Measurements from ENCODE around the gene ACD.

The ACD gene

GRCh38 chr16:67665598-67665997 lies 5.5 kb upstream of the ACD start:
- WGBS (ENCODE audit: extremely low coverage, insufficient coverage, insufficient read length) = no CpG with 5 or more reads among the region's 5 CpGs
- H3K27ac ChIP-seq (ENCODE audit: low read depth, low read length) = no peak overlapping the region

GRCh38 chr16:67664871-67665270 lies 4.8 kb upstream of the ACD start:
- Histone ChIP-seq H3K36me3 (ENCODE audit: control insufficient read depth in 1 of 2, insufficient read depth in 2 of 2, low read length in 2 of 2) (peaks cover 4% of the 10 kb centered on the region in 2 experiments), H3K4me3 (ENCODE audit: low read depth, low read length) (no peak overlapping the region), H3K27ac (ENCODE audit: low read depth, low read length) (no peak overlapping the region), H3K23ac (ENCODE audit: low read length) (no peak overlapping the region), H4K12ac (ENCODE audit: low read depth, low read length) (no peak overlapping the region), H3K79me2 (ENCODE audit: control insufficient read depth, insufficient read depth, low read length, poor library complexity) (peaks cover 5% of the 10 kb centered on the region), H2BK5ac (ENCODE audit: low read depth, low read length, poor library complexity) (no peak overlapping the region), H2AK5ac (ENCODE audit: low read length) (no peak overlapping the region), H3K4me2 (ENCODE audit: low read length) (no peak overlapping the region), H3K9ac (ENCODE audit: low read length) (no peak overlapping the region), H2BK120ac (ENCODE audit: insufficient read depth, low read length, poor library complexity) (no peak overlapping the region), H2AFZ (ENCODE audit: insufficient read depth, low read length, poor library complexity) (no peak overlapping the region), H3K27me3 (ENCODE audit: insufficient read depth, low read length) (no peaks in the 10 kb centered on the region), H2BK12ac (ENCODE audit: low read length) (no peak overlapping the region), H3K14ac (ENCODE audit: low read length) (no peak overlapping the region), H4K8ac (ENCODE audit: low read depth, low read length) (no peak overlapping the region), H3K4ac (ENCODE audit: low read depth, low read length) (no peak overlapping the region), H3K4me1 (ENCODE audit: control insufficient read depth in 1 of 2, insufficient read depth in 2 of 2, low read length in 2 of 2) (peaks cover 11 to 14% of the 10 kb centered on the region in 2 experiments), H3K18ac (ENCODE audit: low read length) (no peak overlapping the region), H4K91ac (ENCODE audit: low read depth, low read length) (no peak overlapping the region), H3K9me3 (ENCODE audit: insufficient read depth, low read depth, low read length) (no peaks in the 10 kb centered on the region), H3K79me1 (ENCODE audit: low read length) (peaks cover 10% of the 10 kb centered on the region)
- DNase-seq = no peak
- no CpG with 5 or more reads among the region's 7 CpGs for WGBS (ENCODE audit: extremely low coverage, insufficient coverage, insufficient read length)

More at GRCh38 chr16:67665598-67665997, 5.5 kb upstream of the ACD start:
- H3K4me2 ChIP-seq (ENCODE audit: low read length) = peak overlapping the region; percentile 78
- no peak overlapping the region for H3K18ac ChIP-seq (ENCODE audit: low read length)
- H4K91ac ChIP-seq (ENCODE audit: low read depth, low read length) = no peak overlapping the region
- H3K9me3 ChIP-seq (ENCODE audit: insufficient read depth, low read depth, low read length) = no peaks in the 10 kb centered on the region
- no peak overlapping the region for H3K4ac ChIP-seq (ENCODE audit: low read depth, low read length)
- no peak overlapping the region for H3K9ac ChIP-seq (ENCODE audit: low read length)
- no peak overlapping the region for H4K12ac ChIP-seq (ENCODE audit: low read depth, low read length)
- no peak overlapping the region for H3K4me3 ChIP-seq (ENCODE audit: low read depth, low read length)
- no peak overlapping the region for H3K23ac ChIP-seq (ENCODE audit: low read length)
- H3K4me1 ChIP-seq (ENCODE audit: control insufficient read depth in 1 of 2, insufficient read depth in 2 of 2, low read length in 2 of 2) = peaks cover 11 to 14% of the 10 kb centered on the region in 2 experiments
- no peak for DNase-seq
- H3K14ac ChIP-seq (ENCODE audit: low read length) = no peak overlapping the region
- no peak overlapping the region for H2AFZ ChIP-seq (ENCODE audit: insufficient read depth, low read length, poor library complexity)
- no peak overlapping the region for H2BK120ac ChIP-seq (ENCODE audit: insufficient read depth, low read length, poor library complexity)
- peaks cover 4% of the 10 kb centered on the region in 2 experiments for H3K36me3 ChIP-seq (ENCODE audit: control insufficient read depth in 1 of 2, insufficient read depth in 2 of 2, low read length in 2 of 2)
- no peak overlapping the region for H2BK5ac ChIP-seq (ENCODE audit: low read depth, low read length, poor library complexity)
- no peak overlapping the region for H2AK5ac ChIP-seq (ENCODE audit: low read length)
- H3K27me3 ChIP-seq (ENCODE audit: insufficient read depth, low read length) = no peaks in the 10 kb centered on the region
- H3K79me1 ChIP-seq (ENCODE audit: low read length) = peaks cover 5% of the 10 kb centered on the region
- H4K8ac ChIP-seq (ENCODE audit: low read depth, low read length) = peak overlapping the region; percentile 3
- H3K79me2 ChIP-seq (ENCODE audit: control insufficient read depth, insufficient read depth, low read length, poor library complexity) = peaks cover 3% of the 10 kb centered on the region
- H2BK12ac ChIP-seq (ENCODE audit: low read length) = no peak overlapping the region

GRCh38 chr16:67664258-67664657 lies 4.2 kb upstream of the ACD start:
- peaks cover 6% of the 10 kb centered on the region for H3K79me2 ChIP-seq (ENCODE audit: control insufficient read depth, insufficient read depth, low read length, poor library complexity)
- no peak overlapping the region for H3K4me3 ChIP-seq (ENCODE audit: low read depth, low read length)
- H3K27me3 ChIP-seq (ENCODE audit: insufficient read depth, low read length) = no peaks in the 10 kb centered on the region
- H2BK5ac ChIP-seq (ENCODE audit: low read depth, low read length, poor library complexity) = no peak overlapping the region
- no peak overlapping the region for H2BK120ac ChIP-seq (ENCODE audit: insufficient read depth, low read length, poor library complexity)
- H3K9me3 ChIP-seq (ENCODE audit: insufficient read depth, low read depth, low read length) = no peaks in the 10 kb centered on the region
- no peak overlapping the region for H3K9ac ChIP-seq (ENCODE audit: low read length)
- no peak for DNase-seq
- no CpG with 5 or more reads among the region's 4 CpGs for WGBS (ENCODE audit: extremely low coverage, insufficient coverage, insufficient read length)
- H3K36me3 ChIP-seq (ENCODE audit: control insufficient read depth in 1 of 2, insufficient read depth in 2 of 2, low read length in 2 of 2) = peaks cover 4% of the 10 kb centered on the region in 2 experiments
- H2AFZ ChIP-seq (ENCODE audit: insufficient read depth, low read length, poor library complexity) = no peak overlapping the region
- H3K14ac ChIP-seq (ENCODE audit: low read length) = no peak overlapping the region
- no peak overlapping the region for H3K4me2 ChIP-seq (ENCODE audit: low read length)
- H4K8ac ChIP-seq (ENCODE audit: low read depth, low read length) = no peak overlapping the region
- H3K23ac ChIP-seq (ENCODE audit: low read length) = no peak overlapping the region
- no peak overlapping the region for H2AK5ac ChIP-seq (ENCODE audit: low read length)
- H2BK12ac ChIP-seq (ENCODE audit: low read length) = no peak overlapping the region
- H3K79me1 ChIP-seq (ENCODE audit: low read length) = peaks cover 12% of the 10 kb centered on the region
- H3K18ac ChIP-seq (ENCODE audit: low read length) = no peak overlapping the region
- peaks cover 14 to 18% of the 10 kb centered on the region in 2 experiments for H3K4me1 ChIP-seq (ENCODE audit: control insufficient read depth in 1 of 2, insufficient read depth in 2 of 2, low read length in 2 of 2)
- H4K12ac ChIP-seq (ENCODE audit: low read depth, low read length) = no peak overlapping the region
- H3K4ac ChIP-seq (ENCODE audit: low read depth, low read length) = no peak overlapping the region
- H3K27ac ChIP-seq (ENCODE audit: low read depth, low read length) = no peak overlapping the region
- H4K91ac ChIP-seq (ENCODE audit: low read depth, low read length) = no peak overlapping the region

- Histone ChIP-seq H2BK12ac (ENCODE audit: low read length) (no peak overlapping the region), H3K4ac (ENCODE audit: low read depth, low read length) (no peak overlapping the region), H3K23ac (ENCODE audit: low read length) (no peak overlapping the region), H4K12ac (ENCODE audit: low read depth, low read length) (no peak overlapping the region), H3K4me1 (ENCODE audit: control insufficient read depth in 1 of 2, insufficient read depth in 2 of 2, low read length in 2 of 2) (peaks cover 16 to 21% of the 10 kb centered on the region in 2 experiments), H2BK5ac (ENCODE audit: low read depth, low read length, poor library complexity) (no peak overlapping the region), H3K9me3 (ENCODE audit: insufficient read depth, low read depth, low read length) (no peaks in the 10 kb centered on the region), H3K9ac (ENCODE audit: low read length) (no peak overlapping the region), H3K27me3 (ENCODE audit: insufficient read depth, low read length) (no peaks in the 10 kb centered on the region), H2AFZ (ENCODE audit: insufficient read depth, low read length, poor library complexity) (no peak overlapping the region), H3K4me2 (ENCODE audit: low read length) (no peak overlapping the region), H3K18ac (ENCODE audit: low read length) (no peak overlapping the region), H2AK5ac (ENCODE audit: low read length) (no peak overlapping the region), H3K79me1 (ENCODE audit: low read length) (peaks cover 12% of the 10 kb centered on the region), H3K79me2 (ENCODE audit: control insufficient read depth, insufficient read depth, low read length, poor library complexity) (peaks cover 6% of the 10 kb centered on the region), H4K91ac (ENCODE audit: low read depth, low read length) (no peak overlapping the region), H3K4me3 (ENCODE audit: low read depth, low read length) (no peak overlapping the region), H3K36me3 (ENCODE audit: control insufficient read depth in 1 of 2, insufficient read depth in 2 of 2, low read length in 2 of 2) (peaks cover 4% of the 10 kb centered on the region in 2 experiments), H3K27ac (ENCODE audit: low read depth, low read length) (no peak overlapping the region), H3K14ac (ENCODE audit: low read length) (no peak overlapping the region), H2BK120ac (ENCODE audit: insufficient read depth, low read length, poor library complexity) (no peak overlapping the region), H4K8ac (ENCODE audit: low read depth, low read length) (no peak overlapping the region)
- no peak for DNase-seq
- WGBS (ENCODE audit: extremely low coverage, insufficient coverage, insufficient read length) = no CpG with 5 or more reads among the region's 6 CpGs
These were observed 3.8 kb upstream of the ACD start for GRCh38 chr16:67663877-67664222.

Data from trophoblast cell (in vitro differentiated cells and primary cell).